Stimulated activated CD8-positive, alpha-beta memory T cell treated with anti-CD3 and anti-CD28 coated beads, Interleukin-12 subunit alpha, Interleukin-12 subunit beta, amount 100 ng/mL, for 24 hours (primary cell): ENCODE data around the gene GPR137B.

Source experiments
- DNase-seq: peaks from one replicate; pipeline ENCODE4 v3.0.0-alpha.2; 2020; ENCODE audit errors: extremely low read depth

Gene GPR137B

GRCh38 chr1:236258114-236258622, 115.8 kb downstream of the GPR137B start:
- DNase-seq: no peak
